ENCODE measurements around the gene MAML2.

Gene MAML2

DNA sequence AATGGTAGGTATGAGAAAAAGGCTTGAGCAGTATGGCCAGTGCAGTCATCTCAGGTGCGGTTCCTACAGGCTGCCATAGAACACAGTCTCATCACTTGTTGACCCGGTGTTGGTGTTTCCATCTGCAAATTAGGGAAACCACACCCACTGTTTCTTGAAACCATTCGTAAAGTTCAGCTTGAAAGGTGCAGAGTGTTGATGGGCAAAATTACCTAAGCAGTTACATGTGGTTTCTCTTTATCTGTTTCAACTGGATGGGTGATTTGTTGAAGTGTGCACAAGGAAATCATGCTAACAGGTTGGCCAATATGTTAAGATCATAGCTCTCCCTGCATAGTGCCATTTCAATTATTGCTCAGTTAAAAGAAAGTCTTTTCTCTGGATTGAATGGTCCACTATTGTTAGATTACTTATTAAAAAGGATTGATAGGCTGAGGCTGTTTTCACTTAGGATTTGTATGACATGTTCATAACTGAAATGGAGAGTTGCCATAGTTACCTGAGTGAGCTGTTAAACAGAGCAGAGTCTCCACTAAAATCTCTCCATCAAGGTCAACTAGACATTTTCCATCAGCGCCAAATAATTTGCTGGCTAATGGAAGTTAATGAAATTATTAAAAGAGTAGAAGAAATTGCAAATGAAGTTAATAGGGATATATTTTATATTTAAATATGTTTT, 215.9 kb downstream of the MAML2 start:
- DNase-seq (ENCODE audit: low read depth), result no peak

DNA sequence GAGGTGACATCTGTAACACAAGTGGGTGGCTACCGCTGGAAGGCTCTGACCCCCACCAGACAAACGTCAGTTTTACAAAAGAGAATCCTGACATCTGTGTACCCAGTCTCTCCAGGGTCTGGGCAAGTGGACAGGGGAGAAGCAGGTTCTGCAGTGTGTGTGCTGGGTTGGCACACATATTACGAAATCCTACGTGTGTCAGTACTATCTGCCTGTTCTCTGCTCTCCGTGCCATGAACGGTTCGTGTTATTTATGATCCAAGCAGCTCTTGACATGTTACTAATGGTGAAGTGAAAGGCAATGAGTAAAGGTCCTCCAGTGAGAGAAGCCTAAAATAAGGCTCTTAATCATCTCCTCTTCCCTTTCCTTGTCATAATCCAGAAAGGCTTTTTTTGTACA, 217.6 kb downstream of the MAML2 start:
- DNase-seq (ENCODE audit: low read depth), result no peak

DNA sequence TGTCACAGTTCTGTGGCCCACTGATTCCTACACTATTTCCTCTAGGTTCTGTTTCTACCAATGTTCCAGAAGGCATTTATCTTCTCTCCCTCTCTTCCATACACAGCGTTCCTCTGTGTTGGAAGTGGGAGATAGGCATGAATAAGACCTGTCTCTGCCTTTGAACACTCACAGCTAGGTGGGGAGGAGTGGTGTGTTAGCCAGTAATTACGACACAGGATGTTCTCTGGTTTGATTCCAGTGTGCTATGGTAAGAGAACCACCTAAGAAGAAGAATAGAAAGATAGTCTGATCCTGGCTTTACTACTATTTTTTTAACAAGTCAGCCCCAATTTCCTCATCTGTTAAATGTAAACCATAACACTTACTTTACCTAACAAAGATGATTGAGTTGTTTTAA, 218.8 kb downstream of the MAML2 start:
- DNase-seq (ENCODE audit: low read depth), result no peak

DNA sequence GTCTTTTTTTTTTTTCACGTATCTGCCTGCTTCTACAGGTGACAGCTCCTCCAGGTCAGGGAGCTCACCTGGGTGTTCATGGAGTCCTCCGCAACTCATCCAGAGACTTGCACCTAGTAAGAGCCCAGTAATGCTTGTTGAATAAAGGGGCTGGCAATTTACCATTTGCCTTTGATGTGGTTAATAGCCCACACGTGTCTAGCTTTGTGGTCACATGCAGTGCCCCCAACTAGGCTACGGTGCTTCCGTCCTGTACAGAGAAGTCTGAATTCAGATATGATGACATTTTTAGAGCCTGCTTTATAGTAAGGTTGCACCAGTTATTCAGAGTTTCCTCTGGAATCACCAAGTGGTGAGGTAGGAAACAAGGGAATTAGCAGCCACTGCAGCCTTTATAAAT, 219.7 kb downstream of the MAML2 start:
- no peak for DNase-seq (ENCODE audit: low read depth)

DNA sequence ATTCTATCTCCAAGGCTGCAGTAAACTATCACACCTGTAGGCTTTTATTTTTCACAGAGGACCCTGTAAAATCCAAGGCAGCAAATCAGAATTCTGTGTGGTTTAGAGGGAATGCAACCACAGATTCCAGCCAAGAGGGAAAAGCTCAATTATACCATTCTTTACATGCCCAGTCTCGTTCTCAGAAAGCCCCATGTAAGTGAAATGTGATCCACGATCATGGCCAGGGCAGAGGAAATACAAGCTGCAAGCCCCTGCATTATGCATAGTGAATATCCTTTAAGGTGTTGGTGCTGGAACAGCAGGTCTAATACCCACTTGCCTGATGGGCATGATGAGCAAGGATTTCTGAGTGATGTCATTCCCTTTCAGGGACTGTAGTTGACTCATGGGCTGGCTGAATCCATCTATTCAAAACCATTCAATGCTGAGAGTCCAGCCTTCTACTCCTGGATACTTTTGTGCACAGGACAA, 220.4 kb downstream of the MAML2 start:
- DNase-seq (ENCODE audit: low read depth), result no peak

DNA sequence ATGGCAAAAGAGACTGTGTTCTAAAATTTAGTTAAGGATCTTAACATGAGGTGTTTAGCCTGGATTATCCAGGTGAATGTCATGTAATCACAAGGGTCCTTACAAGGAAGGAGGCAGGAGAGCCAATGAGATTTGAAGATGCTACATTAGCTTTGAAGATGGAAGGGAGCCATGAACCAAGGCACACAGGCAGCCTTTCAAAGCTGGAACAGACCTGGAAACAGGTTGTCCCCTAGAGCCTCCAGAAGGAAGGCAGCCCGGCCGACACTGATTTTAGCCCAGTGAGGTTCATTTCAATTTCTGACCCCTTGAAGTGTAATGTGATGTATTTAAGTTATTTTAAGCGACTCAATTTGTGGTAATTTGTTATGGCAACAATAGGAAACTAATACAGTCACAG, 223.8 kb downstream of the MAML2 start:
- DNase-seq (ENCODE audit: low read depth), result no peak

DNA sequence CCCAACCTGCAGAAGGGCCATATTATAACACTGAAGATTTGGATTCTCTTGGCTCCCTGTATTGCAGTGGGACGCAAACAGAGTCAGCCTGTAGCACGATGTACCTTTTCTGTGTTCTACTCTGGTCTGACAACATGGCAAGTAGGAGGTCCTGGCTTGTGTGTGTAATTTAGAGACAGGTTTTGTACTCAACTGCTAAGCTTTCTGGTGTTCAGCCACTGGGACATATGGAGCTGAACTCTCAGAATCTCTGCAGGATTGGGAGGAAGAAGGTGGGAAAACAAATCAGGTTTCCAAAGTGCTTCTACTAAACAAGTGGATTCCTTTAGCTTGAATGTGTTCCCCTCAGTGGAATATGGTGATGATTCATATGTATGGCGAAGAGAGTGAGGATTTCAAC, 226.6 kb downstream of the MAML2 start:
- no peak for DNase-seq (ENCODE audit: low read depth)

DNA sequence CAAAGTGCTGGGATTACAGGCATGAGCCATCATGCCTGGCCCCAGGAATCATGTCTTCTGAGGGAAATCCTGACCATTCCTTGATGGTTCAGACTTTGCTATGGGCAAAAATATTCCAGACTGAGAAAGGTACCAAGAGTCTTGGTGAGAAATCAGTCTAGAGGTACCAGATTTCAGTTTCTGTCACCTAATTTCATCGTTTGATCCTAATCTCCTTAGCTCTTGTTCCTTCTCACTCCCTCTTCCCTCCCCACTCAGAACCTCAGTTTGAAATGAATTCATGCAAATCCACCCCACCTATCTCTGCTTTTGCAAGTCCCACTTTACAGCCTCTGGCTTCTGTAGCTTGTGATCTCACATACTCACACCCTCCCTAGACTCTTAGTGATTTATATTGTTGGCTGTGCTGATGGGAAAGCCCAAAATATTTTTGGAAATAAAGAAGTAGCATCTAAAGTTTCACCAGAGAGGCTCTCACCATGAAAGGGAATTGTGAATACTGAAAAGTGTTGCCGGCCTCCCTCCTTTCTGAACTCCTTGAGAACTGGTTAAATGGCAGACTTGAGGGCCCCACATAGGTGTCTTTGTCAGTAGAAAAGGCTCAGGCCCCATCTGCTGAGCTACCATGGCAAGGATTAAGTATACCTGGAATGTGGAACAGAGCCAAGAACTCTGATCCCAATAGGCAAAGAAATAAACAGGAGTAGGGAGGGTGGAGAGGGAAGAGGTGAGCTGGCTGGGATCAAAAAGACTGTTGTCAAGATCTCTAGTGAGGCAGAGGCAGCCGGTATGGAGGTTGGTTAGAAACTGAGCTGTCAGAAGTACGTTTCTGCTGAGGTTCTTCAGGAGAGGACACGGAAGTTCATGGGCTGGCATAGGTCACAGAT, 228.6 kb downstream of the MAML2 start:
- DNase-seq (ENCODE audit: low read depth), result no peak

DNA sequence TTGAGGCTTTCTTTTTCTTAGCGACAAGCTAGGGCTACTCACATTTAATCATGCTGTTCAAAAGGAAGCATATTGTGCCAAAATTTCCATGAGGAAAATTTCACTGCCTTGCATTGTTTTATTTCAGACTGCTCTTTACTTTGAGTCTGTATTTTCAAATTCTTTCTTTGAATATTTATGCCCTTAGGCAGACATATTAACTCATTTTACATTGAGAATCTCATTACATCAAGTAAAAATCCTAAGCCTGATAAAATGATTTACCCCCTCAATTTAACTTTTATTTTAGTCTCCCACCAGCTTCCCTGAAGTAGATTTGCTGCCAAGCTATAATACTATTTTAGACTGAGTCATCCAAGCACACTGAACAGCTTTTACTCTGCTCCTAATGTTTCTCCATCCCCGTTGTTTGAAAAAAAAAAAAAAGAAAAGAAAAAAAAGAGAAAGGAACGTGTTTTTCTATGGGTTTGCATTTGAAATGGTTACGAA, 229.8 kb downstream of the MAML2 start:
- DNase-seq (ENCODE audit: low read depth), result no peak

DNA sequence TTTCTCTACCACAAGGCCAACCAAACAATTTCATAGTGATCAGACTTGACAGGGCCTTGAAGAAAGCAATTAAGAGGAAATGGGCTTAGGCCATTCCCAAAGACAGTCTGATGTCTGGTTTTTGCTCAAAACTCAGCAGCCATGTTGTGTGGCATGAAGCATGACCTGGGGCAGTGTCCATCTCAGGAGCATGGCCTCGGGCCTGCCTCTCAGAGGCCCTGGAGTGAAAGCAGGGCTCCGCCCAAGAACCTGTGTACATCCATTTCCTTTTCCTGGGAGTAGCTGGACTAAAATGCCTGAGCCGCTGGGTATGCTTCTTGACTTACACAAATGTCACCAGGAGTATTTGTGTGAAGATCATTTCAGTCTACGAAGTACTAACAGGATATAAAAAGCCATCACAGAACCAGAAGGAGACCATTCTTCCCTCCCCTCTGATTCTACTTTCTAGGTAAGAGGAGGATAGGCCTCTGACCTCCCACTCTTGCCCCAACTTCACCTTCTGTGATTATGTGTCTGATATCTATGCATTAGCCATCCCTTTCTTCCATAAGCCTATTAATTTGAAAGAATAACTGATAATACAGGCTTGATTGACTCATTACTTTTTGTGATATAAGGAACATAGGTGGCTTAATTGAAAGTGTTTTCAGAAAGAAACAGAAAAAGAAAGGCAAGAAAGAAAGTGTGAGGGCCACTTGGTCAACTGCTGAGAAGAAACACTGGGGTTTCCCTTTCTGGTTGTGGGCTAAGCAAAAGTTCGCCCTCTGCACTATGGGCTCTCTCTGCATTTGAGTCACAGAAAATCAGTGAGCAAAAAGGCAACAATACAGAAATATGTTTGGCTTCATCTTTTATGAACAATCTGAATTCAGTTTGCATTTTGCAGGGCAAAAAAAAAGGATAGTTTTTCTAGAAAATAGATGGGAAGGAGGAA, 230.5 kb downstream of the MAML2 start:
- no peak for DNase-seq (ENCODE audit: low read depth)

DNA sequence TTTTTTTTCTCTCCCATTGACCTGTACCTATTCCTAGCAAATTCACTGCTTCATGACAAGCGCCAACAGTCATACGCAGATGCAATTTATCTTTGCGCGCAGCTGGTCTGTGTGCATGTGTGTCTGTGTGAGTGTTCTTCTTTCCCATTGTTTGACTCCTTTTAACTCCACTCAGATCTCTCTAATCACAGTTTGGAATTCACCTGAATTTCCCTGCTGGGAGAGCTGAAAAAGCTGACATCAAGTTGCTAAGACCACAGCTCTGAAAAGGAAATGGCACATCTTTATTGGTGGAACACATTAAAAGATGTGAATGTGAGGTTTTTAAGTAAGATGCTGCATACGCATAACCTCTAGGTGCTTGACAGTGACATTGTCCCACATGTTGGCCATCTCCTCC, 231.7 kb downstream of the MAML2 start:
- no peak for DNase-seq (ENCODE audit: low read depth)

DNA sequence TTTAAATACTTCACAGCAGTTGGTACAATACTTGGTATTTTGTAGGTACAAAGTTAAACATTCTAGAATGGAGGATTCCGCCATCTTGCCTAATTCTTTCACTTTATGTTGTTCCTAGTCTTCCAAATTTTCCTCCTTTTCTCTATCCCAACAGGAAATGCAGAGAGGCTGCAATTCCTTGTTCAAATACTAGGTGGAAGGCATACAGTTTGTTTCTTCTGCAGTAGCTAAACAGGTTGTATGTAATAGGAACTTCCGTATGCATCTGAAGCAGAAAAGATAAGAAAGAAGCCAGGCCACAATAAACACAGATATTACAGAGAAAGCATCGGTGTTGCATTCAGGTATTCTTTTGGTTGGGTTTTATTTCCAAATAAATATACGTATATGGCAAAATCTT, 232.7 kb downstream of the MAML2 start:
- DNase-seq (ENCODE audit: low read depth), result no peak

DNA sequence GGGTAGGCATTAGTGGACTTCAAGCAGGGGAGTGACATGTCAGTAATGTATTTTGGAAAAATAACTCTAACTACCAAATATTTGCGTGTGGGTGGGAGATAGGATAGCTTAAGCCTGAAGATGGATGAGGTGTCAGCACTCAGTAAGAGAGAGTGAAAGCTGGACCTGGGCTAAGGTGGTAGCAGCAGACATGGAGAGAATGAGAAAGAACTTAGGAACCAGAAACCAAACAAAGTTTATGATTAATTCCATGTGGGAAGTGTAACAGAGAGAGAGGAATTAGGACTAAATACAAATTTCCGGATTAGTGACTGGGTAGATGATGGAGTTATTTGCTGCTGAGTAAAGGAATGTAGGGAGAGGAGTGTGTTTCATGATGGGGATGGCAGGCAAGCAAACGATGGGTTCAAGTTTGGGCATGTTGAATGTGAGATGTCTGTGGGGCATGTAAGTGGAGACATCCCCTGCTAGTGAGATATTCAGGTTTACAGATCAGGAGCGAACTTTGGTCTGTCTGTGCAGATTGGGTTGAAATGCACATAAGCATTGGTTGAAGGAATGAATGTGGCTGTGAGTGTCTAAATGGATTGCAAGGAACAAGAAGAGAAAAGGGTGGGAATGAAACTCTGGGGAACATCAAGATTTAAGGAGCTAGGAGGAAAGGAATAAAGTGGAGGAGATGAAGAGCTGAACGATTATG, 233.5 kb downstream of the MAML2 start:
- no peak for DNase-seq (ENCODE audit: low read depth)

DNA sequence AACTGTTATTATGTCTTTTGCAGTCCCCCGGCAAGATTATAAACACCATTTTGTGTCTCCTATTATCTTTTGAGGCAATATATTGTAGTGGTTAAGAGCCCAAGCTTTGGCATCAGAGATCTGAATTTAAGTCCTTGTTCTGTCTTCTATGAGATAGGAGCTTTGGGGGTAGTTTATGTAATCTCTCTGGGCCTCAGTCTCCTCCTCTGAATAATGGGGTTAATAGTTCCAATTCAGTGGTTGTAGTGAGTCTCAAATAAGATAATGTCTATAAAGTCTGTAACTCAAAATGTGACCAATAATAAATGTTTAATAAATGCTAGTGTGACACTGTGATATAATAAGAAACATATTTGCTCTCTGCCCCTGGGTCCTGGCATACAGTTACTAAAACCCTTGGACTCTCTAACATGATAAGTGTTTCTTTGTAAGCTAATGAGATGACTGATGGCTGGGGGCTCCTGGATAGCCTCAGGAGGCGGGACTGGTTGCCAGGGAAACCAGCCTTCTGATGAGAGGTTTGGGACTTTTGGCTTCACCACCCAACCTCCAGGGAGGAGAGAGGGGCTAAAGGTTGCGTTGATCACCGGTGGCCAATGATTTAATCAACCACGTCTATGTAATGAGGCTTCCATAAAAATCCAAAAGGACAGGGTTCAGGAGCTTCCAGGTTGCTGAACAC, 235.7 kb downstream of the MAML2 start:
- DNase-seq (ENCODE audit: low read depth), result no peak

DNA sequence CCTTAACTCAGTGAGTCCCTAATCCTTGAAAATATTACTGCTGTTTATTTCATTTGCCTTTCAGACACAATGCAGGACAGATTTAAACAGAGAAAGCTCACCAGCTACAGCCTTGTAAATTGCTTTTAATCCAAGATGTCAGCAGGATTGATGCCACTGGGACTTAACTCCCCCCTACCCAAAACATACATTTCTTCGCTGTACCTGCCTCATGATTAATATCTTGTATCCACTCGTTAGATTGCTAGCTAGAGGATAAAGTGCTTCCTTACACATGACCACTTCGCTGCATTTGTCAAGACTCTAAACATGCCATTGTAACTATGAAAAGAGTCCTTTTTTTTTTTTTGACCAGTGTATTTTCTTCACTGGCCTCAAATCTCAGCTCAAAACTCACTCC, 236.3 kb downstream of the MAML2 start:
- no peak for DNase-seq (ENCODE audit: low read depth)

DNA sequence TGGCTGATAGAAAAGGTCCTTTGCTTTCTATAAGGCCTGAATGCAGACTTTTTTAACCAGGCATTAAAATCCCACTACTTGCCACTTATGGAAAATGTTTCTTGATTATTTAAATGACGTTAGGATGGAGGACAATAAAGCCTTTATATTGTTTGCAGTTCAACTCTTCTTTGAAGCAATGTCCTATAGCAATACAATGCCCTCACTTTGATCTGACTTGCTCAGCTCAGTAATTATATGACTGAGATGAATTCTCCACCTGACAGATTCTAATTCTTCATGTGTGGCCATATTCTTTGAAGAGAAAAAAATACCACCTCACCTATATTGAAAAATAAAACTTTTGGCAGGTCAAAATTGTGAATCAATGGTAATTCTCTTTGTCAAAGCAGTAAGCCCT, 237.1 kb downstream of the MAML2 start:
- no peak for DNase-seq (ENCODE audit: low read depth)

DNA sequence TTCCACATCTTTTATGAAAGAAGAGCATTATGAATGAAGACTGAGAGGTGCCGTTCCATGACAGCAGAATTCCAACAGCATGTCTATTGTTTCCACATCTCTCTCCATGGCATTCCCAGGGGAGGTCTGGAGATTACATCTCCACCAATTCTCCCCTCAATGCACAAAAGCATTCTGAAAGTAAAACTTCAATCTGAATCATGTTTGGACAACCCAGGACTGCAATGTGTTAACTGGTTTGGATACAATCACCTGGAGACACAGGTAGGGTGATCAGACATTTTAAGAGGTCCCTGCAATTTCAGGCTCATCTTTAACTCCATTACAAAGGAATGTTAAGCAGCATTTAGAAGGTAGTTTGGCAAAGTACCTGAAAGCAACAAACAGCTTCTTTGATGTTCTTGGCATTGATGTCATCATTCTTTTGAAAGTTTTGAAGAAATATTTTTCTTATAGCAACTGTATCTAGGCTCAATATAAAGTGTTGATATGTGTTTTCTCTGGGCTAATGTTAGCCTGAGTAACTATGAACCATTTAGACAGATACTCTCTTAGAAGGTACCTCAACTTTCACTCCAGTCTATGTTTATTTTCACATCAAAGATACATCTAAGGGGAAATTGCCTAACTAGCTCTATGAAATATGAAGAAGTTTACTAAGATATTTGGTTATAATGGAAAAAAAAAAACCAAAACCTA, 237.6 kb downstream of the MAML2 start:
- no peak for DNase-seq (ENCODE audit: low read depth)

DNA sequence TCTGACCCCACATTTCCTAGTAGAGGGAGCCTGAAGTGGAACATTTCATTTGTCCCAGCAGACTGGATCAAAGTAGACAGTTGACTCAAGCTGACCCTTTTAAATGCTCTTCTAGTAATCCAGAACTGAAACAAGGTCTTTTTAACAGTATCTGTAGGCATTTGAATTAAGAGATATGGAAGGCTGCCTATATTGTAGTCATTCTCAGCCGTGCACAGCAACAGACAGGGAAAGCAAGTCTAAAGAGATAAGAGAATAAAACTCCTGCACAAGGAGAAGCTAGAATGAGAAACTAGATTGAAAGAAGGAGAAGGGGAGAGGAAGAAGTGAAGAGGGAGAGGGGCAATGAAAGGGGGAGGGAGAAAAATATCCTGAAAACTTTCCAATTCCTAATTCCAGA, 238.5 kb downstream of the MAML2 start:
- DNase-seq (ENCODE audit: low read depth), result no peak

DNA sequence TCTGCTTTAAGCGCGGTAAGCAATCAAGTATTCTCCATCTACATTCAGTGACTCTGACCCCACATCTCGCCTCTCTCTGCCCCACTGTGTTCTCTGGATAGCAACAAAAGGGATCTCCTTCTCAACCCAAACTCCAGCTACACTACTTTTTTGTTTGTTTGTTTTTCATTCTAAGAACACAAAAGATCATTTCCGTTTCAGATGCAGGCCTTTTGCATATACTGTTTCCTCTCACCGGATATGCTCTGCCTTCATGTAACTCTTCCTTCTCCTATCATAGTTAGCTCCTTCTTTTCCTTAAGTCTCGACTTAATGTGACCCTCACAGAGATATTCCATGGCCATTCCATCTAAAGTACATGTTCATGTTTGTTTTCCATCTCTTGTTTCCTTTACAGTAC, 239.3 kb downstream of the MAML2 start:
- no peak for DNase-seq (ENCODE audit: low read depth)

DNA sequence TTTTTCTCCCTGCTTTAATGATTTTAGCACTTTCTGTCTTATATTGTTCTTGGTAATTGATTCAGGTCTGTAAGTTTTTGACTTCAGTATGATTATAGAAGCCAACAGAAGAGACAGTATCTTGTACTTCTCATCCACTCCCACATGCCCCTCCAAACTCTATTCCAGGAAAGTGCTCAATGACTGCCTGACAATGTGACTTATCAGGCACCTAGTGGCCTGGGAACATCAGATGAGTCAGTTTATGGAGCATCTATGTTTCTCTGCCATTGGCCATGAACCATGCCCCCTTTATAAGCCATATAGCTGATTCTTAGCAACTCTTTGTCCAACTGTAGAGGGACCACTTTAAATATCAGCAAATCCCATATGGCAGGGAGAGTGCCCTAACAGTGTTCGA, 239.9 kb downstream of the MAML2 start:
- no peak for DNase-seq (ENCODE audit: low read depth)

Data from activated T-helper 9 cell treated with anti-CD3 and anti-CD28 coated beads, Interleukin-2, amount 50 U/mL, for 16 hours (primary cell).